Gastrocnemius medialis (tissue), 4 donors: ENCODE data around the gene SMIM10L2A. TPM values are rescaled to one million over a fixed set of nuclear protein-coding genes. Genes with fewer than 3 reads are reported as not detected.
"Not testable (repeated sequence)": the region's sequence is repeated elsewhere in the genome, so short reads cannot be mapped to it uniquely, and the experiment has no call there.

Source experiments
- ATAC-seq, 2 donors: fragments of 150-250 bp; one replicate each; pipeline ENCODE4 v1.9.1; 2016
- DNase-seq, 2 donors: peaks; one replicate each; pipeline ENCODE4 v3.0.0-alpha.2; 2019
- H3K27ac ChIP-seq, 4 donors: fragments of 200-600 bp; sonication (generic); 1 replicate in 1 of 4; 2 replicates in 3 of 4; pipeline ENCODE4 v1.5.1; 2016 to 2018; ENCODE audit warnings: mild to moderate bottlenecking in 2 of 4, moderate library complexity in 1 of 4
- H3K27me3 ChIP-seq, 3 donors: fragments of 200-600 bp; sonication (generic) in 2 of 3; 1 replicate in 1 of 3; 2 replicates in 2 of 3; pipeline versions ENCODE4 v1.5.1 to v1.6.0; 2016 to 2019; ENCODE audit warnings: mild to moderate bottlenecking in 1 of 3, moderate library complexity in 1 of 3
- H3K36me3 ChIP-seq, 2 donors: fragments of 200-600 bp; sonication (generic) in 1 of 2; one replicate each; pipeline ENCODE4 v1.5.1; 2017 to 2018
- H3K4me1 ChIP-seq, 2 donors: fragments of 200-600 bp; sonication (generic) in 1 of 2; one replicate each; pipeline ENCODE4 v1.5.1; 2016 to 2017; ENCODE audit warnings: mild to moderate bottlenecking in 2 of 2
- H3K4me3 ChIP-seq, 4 donors: fragments of 200-600 bp; sonication (generic) in 3 of 4; 1 replicate in 1 of 4; 2 replicates in 3 of 4; pipeline ENCODE4 v1.5.1; 2016 to 2019; ENCODE audit warnings: mild to moderate bottlenecking in 2 of 4
- H3K9me3 ChIP-seq, 3 donors: fragments of 200-600 bp; sonication (generic) in 2 of 3; 1 replicate in 1 of 3; 2 replicates in 2 of 3; pipeline ENCODE4 v1.5.1; 2016 to 2019
- POLR2A ChIP-seq, 2 donors: fragments of 450-650 bp; IDR thresholded peaks; one replicate each; pipeline ENCODE4 v1.6.1; 2017; ENCODE audit warnings: antibody characterized with exemption in 2 of 2, mild to moderate bottlenecking in 2 of 2, moderate library complexity in 2 of 2
- in situ Hi-C, 4 donors: fragments of 200-750 bp; cut with MboI; loops; one replicate each; pipeline versions ENCODE4 v1.15.0 to v1.8.0; 2017; ENCODE audit warnings: low sequenced_read_pairs in 4 of 4
- intact Hi-C: fragments of 100-400 bp; cut with DNase I; formaldehyde crosslinking; loops from one replicate; pipeline ENCODE4 v1.15.1; 2023; ENCODE audit warnings: low total_unique reads
- total RNA-seq, 4 donors: library from RNA; depleted of rRNA; stranded (reverse); fragments of >200 nt; gene quantifications; one replicate each; pipeline versions ENCODE4 v1.1.0 to v1.2.3, GENCODE V29; 2016
- TF ChIP-seq, protein P1 (sequence below), 5 experiments: fragments of 450-650 bp in 3 of 5; fragments of 200-600 bp in 2 of 5; sonication (generic) in 2 of 5; IDR thresholded peaks in 4 of 5; conservative IDR thresholded peaks in 1 of 5; 1 replicate in 4 of 5; 2 replicates in 1 of 5; pipeline ENCODE4 v1.5.1; 2016 to 2019; ENCODE audit warnings: antibody characterized with exemption in 5 of 5, mild to moderate bottlenecking in 3 of 5, moderate library complexity in 3 of 5

Gene SMIM10L2A
- total RNA-seq, 4 donors from 2014 or later, result 0.04 to 0.05 TPM; not detected in 2

DNA sequence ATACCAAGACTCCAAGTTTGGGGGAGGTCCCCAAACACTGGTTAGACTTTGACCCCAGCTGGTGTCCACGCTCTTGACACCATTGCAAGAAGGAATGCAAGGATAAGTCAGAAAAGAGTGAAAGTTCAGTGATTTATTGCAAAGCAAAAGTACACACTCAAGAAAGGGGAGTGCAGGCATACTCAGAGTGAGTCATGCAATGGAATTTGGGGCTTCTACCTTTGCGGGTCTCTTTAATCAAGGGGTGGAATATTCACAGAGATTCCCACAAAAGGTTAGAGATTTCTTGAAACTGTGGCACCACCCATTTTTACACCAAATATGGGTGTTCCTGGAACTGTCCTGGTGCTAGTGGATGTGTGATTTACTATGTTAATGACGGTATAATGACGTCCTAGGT lies 5.2 kb upstream of the SMIM10L2A start:
- Histone ChIP-seq H3K27me3 (peaks cover 0 to 3% (median 0%) of the 10 kb centered on the region in 3 donors), H3K4me1 (no peaks in the 10 kb centered on the region), H3K36me3 (no peaks in the 10 kb centered on the region), H3K27ac (no peak overlapping the region), H3K4me3 (no peak overlapping the region), H3K9me3 (no peaks in the 10 kb centered on the region)
- ATAC-seq, result no peak
- intact Hi-C loops (no loop called here), in situ Hi-C loops (no loop called here)
- TF ChIP-seq POLR2A (IDR thresholded peaks at IDR 0.05), result no peak
- TF ChIP-seq, protein P1, sequence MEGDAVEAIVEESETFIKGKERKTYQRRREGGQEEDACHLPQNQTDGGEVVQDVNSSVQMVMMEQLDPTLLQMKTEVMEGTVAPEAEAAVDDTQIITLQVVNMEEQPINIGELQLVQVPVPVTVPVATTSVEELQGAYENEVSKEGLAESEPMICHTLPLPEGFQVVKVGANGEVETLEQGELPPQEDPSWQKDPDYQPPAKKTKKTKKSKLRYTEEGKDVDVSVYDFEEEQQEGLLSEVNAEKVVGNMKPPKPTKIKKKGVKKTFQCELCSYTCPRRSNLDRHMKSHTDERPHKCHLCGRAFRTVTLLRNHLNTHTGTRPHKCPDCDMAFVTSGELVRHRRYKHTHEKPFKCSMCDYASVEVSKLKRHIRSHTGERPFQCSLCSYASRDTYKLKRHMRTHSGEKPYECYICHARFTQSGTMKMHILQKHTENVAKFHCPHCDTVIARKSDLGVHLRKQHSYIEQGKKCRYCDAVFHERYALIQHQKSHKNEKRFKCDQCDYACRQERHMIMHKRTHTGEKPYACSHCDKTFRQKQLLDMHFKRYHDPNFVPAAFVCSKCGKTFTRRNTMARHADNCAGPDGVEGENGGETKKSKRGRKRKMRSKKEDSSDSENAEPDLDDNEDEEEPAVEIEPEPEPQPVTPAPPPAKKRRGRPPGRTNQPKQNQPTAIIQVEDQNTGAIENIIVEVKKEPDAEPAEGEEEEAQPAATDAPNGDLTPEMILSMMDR (IDR thresholded peaks at IDR 0.05 in 4 of 5, conservative IDR thresholded peaks at IDR 0.05 in 1 of 5), result no peak
- no peak for DNase-seq

DNA sequence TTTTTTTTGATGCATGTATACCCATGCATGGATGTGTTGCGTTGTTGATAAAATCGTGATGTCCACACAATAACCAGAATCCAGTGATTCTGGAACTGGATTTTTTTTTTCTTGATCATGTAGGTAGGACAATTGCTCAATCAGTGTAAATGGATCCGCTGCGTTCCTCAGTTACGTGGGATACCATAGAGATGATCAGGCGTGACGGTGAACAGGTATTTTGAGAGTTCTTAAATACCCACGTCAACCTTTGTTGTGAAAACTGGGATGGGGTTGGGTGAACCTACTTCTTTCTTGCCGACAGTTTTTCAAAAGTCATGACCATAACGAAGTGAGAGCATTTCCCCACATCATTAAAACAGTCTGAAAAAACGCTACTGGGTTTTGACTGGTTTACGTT lies 913 bp upstream of the SMIM10L2A start:
- Histone ChIP-seq H3K9me3 (no peaks in the 10 kb centered on the region), H3K27ac (no peak overlapping the region), H3K4me3 (no peak overlapping the region), H3K27me3 (peaks cover 0 to 3% (median 0%) of the 10 kb centered on the region in 3 donors), H3K4me1 (no peaks in the 10 kb centered on the region), H3K36me3 (no peaks in the 10 kb centered on the region)
- intact Hi-C loops (no loop called here), in situ Hi-C loops (no loop called here)
- TF ChIP-seq, protein P1 (IDR thresholded peaks at IDR 0.05 in 4 of 5, conservative IDR thresholded peaks at IDR 0.05 in 1 of 5), result no peak
- no peak for TF ChIP-seq POLR2A (IDR thresholded peaks at IDR 0.05)
- no peak for ATAC-seq
- DNase-seq, result no peak

DNA sequence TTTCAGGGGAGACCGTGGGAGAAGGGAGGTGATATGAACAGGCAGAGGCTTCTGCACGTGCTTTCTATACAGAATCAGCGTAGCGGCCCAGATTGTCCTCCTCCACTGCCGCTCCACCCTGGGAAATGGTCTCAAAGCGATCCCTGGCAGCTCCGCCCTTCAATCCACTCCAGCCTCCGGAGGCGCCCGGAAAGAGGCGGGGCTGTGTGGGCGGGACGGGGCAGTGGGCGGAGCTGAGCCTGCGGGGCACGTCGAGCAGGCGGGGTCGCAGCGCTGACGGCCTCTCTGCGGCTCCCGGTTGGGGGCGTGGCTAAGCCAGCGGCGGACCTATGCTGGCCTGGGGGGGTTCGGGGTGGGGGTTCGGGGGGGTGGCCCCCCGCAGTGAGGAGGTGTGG lies 210 bp upstream of the SMIM10L2A start:
- Histone ChIP-seq H3K9me3 (no peaks in the 10 kb centered on the region), H3K27ac (no peak overlapping the region), H3K4me1 (no peaks in the 10 kb centered on the region), H3K27me3 (peaks cover 0 to 3% (median 0%) of the 10 kb centered on the region in 3 donors), H3K4me3 (peak overlapping the region; percentile 31 to 51 (median 44)), H3K36me3 (no peaks in the 10 kb centered on the region)
- ATAC-seq (peak; percentile 60 to 86), DNase-seq (peak; percentile 35 to 49)
- intact Hi-C loops (no loop called here), in situ Hi-C loops (no loop called here)
- TF ChIP-seq, protein P1 (IDR thresholded peaks at IDR 0.05 in 4 of 5, conservative IDR thresholded peaks at IDR 0.05 in 1 of 5), result no peak
- TF ChIP-seq POLR2A (IDR thresholded peaks at IDR 0.05), result no peak

DNA sequence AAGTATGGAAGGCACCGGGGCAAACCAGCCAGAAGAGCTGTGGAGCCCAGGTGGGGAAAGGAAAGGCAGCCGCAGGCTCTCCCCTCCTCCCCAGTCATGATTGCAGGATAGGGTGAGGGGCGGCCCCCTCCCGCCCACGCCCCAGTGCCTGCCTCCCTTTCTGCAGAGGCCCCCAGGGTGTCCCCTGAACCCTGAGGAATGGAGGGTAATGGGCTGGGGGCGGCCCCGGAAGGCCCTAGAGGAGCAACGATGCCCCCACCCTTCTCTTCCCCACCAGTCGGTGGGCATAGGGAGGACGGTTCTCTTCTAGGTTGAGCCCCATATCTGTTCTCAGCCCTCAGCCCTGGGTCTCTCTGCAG lies 1.0 kb downstream of the SMIM10L2A start:
- ATAC-seq, H3K4me1 ChIP-seq, H3K36me3 ChIP-seq, H3K4me3 ChIP-seq, H3K9me3 ChIP-seq, H3K27ac ChIP-seq, in situ Hi-C loops, DNase-seq, intact Hi-C loops, H3K27me3 ChIP-seq: not testable (repeated sequence)

DNA sequence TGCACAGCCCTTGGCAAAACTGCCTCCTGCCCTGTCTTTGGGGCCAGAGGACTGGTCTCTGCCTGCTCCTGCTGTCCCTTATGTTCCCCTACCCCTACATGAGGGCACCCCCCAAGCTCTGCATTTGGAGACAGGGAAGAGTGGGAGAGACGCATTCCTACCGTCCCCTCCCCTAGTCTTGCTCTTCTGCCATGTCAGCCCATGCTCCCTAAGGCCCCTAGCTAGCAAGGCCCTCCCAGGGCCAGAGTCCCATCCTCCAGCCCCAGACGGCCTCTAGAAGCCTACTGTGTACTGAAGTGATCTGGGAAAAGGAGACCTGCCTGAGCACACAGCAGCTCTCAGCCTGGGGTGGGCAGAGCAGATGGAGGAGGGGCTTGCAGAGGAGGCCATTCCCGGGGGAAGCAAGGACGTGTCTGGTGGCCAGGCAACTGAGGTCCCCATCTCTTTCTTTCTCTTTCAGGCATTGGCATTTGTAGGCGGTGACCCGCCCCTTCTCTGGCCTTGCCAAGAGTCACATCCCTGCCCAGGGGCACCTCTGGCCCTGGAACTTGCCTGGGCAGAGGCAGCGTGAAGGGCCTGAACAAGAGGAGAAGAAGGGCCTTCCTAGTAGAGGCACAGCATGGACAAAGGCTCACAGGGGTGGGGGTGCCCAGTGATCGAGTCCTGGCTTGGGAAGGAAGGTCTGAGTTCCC lies 1.6 kb downstream of the SMIM10L2A start:
- H3K9me3 ChIP-seq, H3K36me3 ChIP-seq, H3K4me1 ChIP-seq, H3K4me3 ChIP-seq, intact Hi-C loops, ATAC-seq, in situ Hi-C loops, H3K27ac ChIP-seq, H3K27me3 ChIP-seq, DNase-seq: not testable (repeated sequence)

DNA sequence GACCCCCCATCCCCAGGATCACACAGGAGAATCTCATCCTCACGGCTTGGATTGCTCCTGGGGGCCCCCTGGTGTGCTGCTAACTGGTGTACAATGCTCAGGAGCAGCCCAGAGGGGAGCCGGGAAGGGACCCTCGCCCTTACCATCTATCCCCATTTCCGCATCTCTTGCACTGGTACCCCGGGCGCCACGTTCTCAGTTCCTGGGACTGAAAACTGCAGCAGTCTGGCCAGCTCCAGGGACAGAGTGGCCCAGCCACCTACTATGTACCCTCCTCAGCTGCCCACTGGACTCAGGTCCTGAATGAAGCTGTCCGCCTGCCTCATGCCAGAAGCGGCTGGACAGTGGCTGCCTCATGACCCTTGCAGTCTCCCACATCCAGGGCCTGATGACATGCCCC lies 2.7 kb downstream of the SMIM10L2A start:
- ATAC-seq (no peak), DNase-seq (no peak)
- Histone ChIP-seq H3K36me3 (no peaks in the 10 kb centered on the region), H3K4me1 (no peaks in the 10 kb centered on the region), H3K27me3 (no peaks in the 10 kb centered on the region), H3K27ac (no peak overlapping the region), H3K4me3 (no peak overlapping the region), H3K9me3 (no peaks in the 10 kb centered on the region)
- in situ Hi-C loops, result no loop called here
- TF ChIP-seq, protein P1 (IDR thresholded peaks at IDR 0.05 in 4 of 5, conservative IDR thresholded peaks at IDR 0.05 in 1 of 5), result no peak
- TF ChIP-seq POLR2A (IDR thresholded peaks at IDR 0.05), result no peak
- intact Hi-C loops, result no loop called here
